ENCODE results near the gene RFXAP.

GRCh38 chr13:36847606-36848005 is 28.6 kb downstream of the RFXAP start:
- TF ChIP-seq EZH2 (IDR thresholded peaks at IDR 0.05), result no peak
- TF ChIP-seq POLR2AphosphoS5 (IDR thresholded peaks at IDR 0.05; ENCODE audit: borderline replicate concordance, low read depth, low read length), result no peak
